ENCODE data around the gene C1QTNF9.

DNA sequence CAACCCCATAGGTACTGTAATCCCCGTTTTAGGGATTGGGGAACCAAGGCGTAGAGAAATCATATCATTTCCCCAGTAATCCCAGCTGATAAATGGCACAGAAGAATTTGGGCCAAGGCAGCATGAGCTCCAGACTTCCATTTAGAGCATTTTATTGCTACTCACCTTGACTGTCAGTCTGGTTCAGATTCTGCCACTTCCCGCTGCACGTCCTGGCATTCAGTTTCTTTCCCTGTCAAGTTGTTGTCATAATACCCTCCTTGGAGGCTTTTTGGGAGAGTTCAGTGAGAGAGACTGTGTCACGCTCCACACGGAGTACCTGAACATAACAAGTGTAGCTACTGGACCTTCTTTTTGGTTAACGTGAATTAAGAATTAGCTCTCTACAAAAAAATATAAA, 7.5 kb upstream of the C1QTNF9 start:
- TF ChIP-seq, protein P1, sequence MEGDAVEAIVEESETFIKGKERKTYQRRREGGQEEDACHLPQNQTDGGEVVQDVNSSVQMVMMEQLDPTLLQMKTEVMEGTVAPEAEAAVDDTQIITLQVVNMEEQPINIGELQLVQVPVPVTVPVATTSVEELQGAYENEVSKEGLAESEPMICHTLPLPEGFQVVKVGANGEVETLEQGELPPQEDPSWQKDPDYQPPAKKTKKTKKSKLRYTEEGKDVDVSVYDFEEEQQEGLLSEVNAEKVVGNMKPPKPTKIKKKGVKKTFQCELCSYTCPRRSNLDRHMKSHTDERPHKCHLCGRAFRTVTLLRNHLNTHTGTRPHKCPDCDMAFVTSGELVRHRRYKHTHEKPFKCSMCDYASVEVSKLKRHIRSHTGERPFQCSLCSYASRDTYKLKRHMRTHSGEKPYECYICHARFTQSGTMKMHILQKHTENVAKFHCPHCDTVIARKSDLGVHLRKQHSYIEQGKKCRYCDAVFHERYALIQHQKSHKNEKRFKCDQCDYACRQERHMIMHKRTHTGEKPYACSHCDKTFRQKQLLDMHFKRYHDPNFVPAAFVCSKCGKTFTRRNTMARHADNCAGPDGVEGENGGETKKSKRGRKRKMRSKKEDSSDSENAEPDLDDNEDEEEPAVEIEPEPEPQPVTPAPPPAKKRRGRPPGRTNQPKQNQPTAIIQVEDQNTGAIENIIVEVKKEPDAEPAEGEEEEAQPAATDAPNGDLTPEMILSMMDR (IDR thresholded peaks at IDR 0.05; ENCODE audit: low read depth, low read length, poor library complexity, severe bottlenecking): no peak
- TF ChIP-seq EZH2phosphoT487 (IDR thresholded peaks at IDR 0.05; ENCODE audit: borderline replicate concordance, low read length): no peak

Measured in DOHH2 (cell line).